HG03521 (cell line): ENCODE data around the gene ENDOU.

Source experiments
- ATAC-seq: cut with Tn5 transposase; IDR thresholded peaks from one replicate; pipeline ENCODE4 v1.9.1; 2021; ENCODE audit warnings: mild to moderate bottlenecking, moderate library complexity; ENCODE audit not compliant: unreplicated experiment

Gene ENDOU

DNA sequence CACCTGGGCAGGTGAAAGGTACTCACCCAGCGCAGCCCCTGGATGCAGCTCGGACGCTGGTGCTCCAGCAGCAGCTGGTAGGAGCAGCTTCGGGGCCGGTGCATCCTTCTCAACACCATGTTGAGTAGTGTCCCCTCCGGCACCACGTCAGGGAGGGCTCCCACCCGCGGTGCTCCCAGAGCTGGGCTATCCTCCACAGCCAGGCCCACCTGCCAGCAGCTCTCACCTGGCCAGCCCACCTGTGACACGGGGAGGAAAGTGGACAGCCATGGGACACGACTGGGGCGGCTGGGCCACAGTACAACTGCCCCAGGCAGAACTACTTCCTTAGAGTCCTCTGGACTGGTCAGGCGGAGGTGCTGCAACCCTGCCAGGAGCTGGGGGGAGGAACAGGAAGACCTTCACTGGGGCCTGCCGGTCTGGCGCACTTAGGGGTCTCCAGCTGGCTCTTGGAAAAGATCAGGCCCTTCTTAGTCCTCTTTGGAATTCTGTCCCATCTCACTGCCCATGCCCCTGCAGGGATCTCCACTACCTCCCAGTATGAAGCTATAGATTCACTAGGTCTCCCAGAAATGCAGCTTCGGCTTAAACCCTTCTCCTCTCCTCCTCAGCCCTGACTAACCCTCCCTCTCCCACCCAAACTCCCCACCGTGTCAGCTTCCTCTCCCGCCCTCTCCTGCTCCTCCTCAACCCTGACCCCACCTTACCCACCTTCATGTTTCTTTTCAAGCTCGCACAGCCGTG, 32.7 kb upstream of the ENDOU start:
- no peak for ATAC-seq

DNA sequence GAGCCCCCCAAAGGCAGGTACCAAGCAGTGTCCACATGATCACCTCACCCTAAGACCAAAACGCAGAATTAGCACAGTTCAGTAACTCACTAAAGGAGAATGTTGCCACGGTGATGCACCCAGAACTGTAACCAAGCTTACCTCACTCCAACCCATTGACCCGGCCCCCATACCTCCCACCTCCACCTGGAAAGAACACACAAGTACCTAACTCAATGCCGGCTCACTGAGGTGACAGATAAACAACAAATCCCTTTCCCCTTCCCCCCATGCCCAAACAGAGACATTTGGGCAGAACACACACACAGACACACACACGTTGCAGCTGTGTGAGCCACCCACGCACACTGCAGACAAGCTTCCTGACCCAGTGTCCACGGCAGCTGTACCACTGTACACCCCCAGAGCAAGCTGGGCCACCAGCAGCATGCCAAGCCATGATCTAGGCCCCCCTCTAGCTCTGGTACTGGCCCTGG, 32.1 kb upstream of the ENDOU start:
- ATAC-seq = no peak

DNA sequence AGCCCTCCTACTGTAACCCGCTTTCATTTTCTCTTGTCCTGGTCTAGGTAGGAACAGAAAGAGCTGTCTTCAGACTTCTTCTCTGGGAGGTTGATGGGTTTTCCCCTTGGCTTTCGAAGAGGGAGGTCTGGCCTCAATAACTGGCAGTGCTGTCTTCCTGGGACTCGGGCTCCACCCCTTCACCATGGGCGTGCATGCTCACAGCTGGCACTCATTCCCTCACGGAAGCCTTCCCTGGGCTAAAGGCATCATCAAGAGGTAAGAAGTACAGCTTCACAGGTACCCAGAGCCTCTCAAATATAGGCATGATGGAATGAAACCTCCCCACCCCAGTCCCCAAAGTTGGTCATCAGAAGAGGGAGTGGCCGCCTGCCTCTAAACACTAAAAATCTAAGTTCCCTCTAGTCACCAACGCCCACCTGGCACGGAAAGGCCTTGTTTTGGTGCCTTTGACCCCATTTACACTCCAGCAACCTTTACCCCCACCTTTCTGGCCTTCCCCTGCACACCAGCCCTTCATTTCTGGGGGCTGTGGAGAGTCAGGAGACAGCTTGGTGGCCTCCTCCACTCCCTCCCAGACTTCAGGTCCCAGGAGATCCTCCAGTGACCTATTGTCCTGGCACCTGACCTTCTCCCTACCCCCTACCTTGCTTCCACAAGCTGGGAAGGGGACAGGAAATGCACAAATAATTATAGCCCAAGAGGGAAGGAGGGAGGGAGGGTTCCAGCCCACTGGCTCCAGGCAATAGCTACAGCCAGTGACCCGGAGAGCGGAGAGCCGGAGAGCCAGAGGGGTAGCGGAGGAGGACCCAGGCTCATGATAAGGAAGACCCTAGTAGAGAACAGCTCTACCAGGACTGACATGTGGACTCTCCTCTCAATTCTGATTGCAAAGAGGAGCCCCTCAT, 30.6 kb upstream of the ENDOU start:
- ATAC-seq = peak; percentile 55

DNA sequence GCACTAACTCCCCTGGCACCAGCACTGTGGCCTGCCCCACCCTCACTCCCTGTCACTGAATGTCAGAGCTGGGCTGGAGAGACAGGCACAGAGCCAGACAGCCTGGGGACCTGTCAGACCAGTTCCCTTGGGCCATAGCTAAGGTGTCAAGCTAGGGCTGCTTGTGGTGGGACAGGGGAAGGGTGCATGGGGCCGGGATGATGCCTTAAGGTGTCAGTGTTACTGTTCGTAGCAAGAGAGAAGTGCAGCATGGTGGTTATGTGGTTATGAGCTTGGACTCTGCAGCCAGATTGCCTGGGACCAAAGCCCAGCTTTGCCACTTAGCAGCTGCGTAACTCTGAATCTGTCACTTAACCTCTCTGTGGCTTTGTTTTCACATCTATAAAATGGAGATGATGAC, 29.6 kb upstream of the ENDOU start:
- ATAC-seq = peak; percentile 17

DNA sequence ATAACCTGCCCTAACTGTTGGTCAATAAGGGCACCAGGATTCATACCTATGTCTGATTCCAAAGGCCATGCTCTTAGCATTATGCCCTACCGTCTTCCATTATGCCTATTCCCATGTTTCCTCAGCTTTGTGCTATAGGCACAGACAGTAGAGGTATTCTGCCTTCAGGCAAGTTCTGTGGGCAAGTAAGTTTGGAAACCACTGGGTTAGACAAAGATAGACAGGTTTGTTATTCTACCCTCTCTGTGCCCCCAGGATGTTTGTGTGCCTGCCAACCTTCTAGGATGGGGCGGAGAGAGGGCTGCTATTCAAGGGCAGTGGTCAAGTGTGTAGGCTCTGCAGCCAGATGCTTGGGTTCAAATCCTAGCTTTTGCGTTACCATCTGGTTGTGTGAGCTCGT, 28.8 kb upstream of the ENDOU start:
- ATAC-seq = no peak

DNA sequence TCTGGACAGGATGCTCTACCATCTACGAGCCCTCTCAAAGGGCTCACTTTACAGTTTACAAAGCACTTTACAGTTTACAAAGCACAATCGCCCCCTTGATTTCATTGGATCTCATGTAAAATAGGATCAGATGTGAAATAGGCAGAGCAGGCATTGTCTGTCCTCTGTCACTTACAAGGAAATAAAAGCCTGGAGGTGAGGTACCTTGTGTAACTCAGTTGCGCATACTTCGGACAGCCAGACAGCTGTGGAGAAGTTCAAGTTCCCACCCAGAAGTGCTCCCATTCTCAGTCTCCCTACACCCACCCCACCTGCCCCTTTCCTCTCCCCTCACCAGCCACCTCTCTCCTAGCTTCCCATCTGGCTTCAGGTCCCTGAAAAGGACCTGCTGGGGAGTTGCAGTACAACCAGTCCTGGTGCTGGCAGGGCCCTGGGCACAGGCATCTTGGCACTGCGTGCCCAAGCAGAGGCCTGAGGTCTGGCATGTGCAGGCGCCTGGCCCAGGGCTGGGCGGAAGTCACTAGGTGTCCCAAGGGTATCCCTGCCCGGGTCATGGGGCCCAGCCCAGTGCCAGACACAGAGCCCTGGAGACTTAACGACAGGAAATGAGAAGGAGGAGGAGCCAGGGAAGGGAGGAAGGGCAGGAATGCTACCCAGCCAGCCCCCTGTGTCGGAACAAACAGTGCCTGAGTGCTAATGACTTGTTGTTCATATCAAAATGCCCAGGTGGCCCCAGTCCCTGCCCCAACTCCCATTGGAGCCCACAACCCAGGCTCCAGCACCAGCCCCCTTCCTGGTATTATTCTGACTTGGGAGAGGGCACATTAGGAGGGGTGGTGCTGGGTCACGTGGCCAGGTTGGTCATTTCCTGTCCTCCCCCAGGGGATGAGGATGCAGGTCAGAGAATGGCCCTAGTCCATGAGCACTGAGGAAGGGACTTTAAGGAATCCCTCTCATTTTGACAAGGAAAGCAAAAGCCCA, 28.0 kb upstream of the ENDOU start:
- no peak for ATAC-seq

DNA sequence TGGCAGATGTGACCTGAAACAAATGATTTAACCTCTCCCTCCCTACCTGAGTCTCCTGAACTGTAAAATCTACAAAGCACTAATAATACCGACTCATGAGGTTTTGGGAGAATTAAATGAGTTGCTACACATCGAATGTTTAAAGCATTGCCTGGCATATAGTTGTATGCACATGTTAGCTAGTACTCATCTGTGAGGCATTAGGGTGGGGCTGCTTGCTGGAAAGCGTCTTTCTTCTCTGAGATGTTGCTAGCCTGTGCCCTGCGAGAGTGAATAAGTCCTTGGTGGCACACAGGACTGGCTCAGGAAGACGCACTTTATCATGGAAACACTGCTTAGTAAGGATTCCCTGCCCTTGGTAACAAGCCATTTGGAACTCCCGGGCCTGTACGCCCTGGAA, 27.3 kb upstream of the ENDOU start:
- no peak for ATAC-seq

DNA sequence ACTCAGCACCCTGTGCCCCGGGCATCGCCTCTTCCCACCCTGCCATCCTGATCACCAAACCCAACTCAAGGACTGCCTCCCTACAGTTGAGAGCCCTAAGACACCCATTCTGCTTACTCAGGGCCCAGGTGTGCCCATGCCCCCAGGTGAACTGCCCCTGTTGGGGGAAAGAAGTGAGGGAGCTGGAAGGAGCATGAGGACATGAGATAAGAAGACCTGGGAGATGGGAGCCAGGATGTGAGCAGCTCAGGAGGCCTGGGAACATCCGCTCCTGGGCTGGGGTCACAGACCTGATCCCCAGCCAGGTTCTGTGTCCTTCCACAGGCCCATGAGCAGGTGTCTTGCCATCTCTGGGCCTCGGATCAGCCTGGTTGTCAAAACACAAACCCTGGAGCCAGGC, 26.8 kb upstream of the ENDOU start:
- no peak for ATAC-seq

DNA sequence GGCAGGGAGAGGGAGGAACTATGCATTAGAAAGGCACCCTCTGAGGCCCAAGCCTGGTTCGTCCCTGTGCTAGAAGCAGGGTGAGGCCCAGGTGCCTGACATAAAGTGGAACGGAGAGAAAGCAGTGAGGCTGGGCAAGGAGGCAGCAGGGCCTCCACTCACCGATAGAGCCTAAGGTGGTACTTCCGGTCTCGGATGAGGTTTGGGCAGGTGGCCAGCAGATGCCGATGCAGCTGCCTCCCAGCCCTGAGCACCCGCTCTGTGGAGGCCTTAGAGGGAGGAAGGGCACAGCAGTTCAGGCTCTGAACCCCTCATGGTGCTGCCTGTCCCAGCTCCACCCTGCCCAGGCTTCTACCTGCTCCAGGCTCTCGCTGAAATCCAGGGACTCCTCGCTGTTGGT, 26.3 kb upstream of the ENDOU start:
- ATAC-seq = no peak

DNA sequence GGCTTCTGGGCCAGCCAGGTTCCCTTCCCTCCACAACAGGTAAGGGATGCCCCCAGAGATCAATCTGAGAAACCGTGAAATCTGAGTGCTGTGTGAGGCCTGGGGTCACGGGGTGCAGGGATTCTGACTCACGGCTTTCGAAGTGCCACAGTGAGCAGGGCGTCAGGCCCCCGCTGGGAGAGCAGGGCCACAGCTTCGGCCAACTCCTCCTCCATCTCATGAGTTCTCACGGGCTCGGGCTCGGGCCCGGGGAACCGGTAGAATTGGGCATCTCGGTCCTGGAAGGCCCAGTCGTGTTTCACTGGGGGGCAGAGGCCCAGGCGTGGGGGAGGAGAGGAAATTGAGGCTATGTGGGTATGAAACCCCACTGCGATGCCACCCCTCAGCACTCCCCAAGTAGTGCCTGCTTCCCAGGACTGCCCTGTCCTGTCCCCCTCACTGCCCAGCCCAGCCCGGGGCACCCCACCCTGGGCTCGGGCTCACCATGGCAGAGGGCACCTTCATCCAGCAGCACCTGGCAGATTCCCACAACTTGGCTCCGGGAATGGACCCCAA, 25.7 kb upstream of the ENDOU start:
- no peak for ATAC-seq

DNA sequence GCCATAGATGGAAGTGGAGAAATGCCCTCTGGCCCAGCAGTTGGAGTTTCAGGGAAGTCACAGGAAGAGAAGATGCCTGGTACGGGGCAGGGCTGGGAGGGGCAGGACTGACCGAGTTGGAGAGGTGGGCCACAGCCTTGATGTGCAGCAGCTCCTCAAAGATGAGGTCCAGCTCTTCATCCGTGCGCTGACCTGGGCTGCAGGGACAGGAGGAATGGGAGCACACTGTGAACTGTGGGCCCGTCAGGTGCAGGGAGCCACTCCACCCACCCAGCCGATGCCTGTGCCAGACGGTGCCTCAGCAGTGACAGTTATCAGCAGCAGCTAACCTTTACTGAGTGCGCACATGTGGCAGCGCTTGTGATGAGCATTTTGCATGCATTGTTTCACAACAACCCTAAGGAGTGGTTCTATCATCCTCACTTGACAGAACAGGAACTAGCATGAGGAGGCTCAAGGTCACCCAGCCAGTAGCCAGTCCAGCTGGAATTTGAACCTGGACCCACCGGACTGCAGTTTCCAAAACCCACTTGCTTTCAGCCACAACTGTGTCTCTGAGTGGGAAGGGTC, 25.0 kb upstream of the ENDOU start:
- no peak for ATAC-seq

DNA sequence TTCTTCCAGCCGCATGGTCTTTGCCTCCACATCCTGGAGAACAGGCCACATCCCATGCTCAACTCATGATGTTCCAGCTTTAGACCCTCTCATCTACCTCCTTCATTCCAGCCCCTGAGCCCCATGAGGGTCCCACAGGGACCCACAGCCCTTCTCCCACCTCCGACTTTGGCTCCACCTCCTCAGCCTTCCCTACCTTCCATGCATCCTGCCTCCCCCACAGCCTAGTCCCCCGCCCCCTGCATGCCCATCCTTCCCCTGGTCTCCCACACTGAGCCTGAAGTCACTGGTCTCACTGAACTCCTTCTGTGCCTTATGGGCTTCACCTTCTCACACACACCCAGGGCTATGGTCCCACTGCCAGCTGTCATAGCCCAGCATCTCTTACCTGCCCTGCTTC, 23.6 kb upstream of the ENDOU start:
- ATAC-seq = no peak

DNA sequence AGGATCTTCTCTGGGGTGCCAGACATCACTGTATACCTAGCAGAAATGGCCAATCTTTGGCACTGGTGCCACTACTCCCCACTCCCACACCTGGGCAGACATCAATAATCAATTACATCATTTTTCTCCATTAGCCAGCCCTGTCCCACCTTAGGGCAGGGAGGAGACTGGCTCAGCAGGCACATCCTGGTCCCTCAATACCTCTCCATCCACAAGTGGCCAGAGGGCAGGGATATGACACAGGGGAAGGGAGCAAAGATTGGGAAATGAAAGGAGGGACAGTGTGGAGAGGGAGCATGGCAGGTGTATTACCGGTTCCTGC, 23.2 kb upstream of the ENDOU start:
- ATAC-seq = no peak

DNA sequence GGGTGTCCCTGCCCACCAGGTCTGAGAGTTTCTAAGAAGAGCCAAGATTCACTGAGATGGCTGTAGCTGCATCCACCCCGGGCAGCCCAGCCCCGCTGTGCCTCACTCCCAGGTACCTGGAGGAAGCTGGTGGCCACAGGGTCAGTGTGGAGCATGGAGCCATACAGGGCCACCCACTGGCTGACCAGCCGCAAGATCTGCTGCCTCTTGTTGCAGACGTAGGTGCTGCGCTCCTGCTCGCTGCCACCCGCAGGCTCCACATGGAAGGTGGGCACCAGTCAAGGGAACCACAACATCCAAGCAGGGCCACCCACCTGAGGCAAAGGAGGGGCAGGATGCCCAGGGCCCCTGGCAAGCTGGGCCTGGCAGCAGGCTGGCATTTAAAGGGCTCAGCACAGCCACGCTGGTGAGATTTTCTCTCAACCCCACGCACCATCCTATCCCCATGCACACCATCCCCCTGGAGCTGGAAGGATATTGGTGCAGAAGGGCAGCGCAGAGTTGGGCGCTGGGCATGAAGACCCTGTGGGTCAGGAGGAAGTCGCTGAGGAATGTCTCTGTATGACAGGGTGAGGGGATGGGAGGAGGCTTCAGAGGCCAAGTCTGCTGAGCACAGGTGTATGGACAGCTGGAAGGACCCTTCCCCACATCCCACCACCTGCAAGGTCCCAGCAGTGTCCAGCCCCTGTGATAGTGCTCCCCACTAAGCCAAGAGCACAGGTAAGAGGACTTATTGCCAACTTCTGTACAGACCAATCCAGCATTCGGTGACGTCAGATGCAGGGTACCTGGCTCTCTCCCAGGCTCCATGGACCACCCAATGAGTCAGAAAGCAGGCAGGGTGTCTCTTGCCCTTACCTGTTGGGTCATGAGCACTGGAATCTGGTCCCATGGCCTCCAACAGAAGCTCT, 22.6 kb upstream of the ENDOU start:
- no peak for ATAC-seq

DNA sequence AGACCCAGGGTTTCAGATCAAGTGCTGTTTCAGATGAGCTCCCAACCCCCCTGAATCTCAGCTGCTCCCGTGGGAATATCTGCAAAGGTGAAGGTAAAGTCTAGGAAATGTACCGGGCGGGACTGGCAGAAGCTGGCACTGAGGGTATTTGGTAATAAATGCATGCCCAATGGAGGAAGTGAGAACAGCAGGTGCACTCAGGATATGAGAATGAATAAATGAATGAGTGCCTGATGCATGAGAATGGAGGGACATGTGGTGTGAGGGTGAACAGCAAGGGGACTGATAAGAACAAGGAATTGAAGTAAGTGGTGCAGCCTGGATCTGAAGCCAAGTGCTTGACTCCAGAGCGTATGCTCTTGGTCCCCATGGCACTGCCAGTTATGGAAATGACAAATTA, 21.8 kb upstream of the ENDOU start:
- no peak for ATAC-seq

DNA sequence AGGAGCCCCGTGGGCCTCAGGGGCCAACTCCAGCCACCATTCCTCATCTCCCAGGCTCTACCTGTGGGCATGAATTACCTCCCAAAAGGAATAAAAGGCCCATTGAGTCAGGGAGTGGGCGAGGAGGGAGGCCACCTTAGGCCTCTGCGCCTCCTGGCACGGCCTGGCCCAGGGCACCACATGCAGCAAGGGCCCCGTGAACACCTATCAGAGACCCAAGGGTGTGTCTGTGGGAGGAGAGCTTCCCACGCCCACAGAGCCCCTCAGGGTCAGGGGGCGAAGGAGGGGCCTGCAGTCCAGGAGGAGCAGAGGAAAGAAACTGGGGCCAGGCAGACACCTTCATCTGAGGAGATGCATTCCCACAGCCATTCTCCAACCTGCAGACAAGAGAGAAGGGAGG, 21.2 kb upstream of the ENDOU start:
- ATAC-seq = no peak

DNA sequence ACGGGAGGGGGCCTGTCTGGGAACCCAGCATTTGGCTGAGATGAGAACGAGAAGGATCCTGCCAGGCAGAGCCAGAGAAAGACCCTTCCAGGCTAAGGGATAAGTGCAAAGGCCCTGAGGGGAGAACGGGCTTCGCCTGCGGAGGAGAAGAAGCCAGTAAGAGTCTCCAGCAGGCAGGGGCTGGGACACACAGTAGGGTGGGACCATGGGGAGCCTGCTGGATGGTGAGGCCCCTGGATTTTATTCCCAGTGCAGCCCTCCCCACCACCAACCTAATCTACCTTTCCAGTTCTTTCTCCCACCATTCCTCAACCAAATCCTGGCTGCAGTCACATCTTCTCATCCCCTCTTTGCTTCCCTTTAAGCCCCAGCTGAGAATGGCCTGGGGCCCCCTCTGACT, 20.8 kb upstream of the ENDOU start:
- ATAC-seq = no peak

DNA sequence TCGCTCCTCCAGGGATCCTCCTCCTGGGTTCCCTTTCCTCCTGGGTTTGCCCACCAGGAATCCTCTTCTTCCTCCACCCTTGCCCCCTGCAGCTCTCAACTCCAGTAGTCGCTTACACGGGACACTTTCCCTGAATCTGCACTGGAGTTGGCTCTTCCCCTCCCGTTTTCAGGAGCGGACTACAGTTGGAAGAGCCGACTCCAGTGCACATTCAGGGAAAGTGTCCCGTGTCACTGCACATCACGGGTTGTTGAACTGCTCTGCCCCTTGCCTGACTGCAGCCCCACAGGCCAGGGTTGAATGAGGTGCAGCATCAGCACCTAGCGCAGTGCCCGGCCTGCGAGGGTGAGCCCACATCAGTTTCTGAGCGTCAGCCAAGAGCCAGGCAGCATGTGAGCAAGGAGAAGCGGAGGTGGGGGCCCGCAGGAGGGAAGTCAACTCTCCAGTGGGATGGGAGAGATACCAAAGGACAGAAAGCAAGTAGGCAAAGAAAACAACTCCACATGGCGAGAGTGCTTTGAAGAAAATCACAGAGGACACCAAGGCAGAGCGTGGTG, 20.3 kb upstream of the ENDOU start:
- no peak for ATAC-seq

DNA sequence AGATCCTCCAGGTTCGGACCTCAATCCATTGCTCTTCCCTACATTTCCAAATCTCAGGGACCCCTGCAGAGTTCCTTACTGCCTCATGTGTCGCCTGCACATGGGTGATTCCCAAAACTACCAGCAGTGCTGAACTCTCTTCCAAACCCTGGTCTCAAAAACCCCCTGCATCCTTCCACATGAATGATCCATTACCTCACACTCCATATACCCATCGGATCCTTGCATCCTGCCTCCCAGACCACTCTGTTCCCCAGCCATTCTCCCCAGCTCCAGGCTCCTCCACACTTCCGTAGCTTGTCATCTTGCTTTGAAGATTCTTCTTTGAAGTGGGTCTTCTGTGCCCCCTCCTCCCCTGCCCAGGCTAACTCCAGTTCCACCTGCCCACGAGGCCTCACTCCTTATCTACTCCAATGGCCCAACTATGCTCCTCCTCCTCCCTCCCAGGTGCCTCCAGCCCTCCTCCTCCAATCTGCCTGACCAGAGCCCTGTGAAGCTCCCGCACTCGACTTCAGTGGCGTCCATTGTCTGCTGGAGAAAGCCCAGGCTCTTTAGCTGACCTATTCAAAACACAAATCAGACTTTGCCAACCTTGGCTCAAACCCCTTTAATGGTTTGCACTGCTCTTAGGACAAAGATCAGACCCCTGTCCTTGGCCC, 19.6 kb upstream of the ENDOU start:
- ATAC-seq = no peak
